Endothelial cell of umbilical vein (primary cell): ENCODE measurements around the gene TAS1R3. TPM values are rescaled to one million over a fixed set of nuclear protein-coding genes. Genes with fewer than 3 reads are reported as not detected.

Experiments
- BruUV-seq: library from RNA; stranded (reverse); fragments of 400-500 nt; replicated peaks from 2 replicates; lab custom pipeline; 2021; lab: Mats Ljungman, UMichigan
- CTCF ChIA-PET: fragments of 300-600, 350-600 bp; sonication (Branson Sonifier 250); formaldehyde crosslinking; loops from one replicate; lab custom pipeline; 2021; ENCODE audit warnings: antibody characterized with exemption, inconsistent platforms; lab: Charles Lee
- POLR2A ChIA-PET: fragments of 300-600, 350-600 bp; sonication (Branson Sonifier 250); formaldehyde crosslinking; loops from one replicate; lab custom pipeline; 2021; ENCODE audit warnings: antibody characterized with exemption, inconsistent platforms; lab: Charles Lee
- DNase-seq: peaks from one replicate; pipeline ENCODE4 v3.0.0-alpha.2; 2011; ENCODE audit warnings: low read depth, low spot score
- FAIRE-seq: peaks from 2 replicates; lab custom pipeline; 2011; peaks lifted over from hg19 to GRCh38; lab: Jason Lieb, UNC
- H2AFZ ChIP-seq: 2 replicates; pipeline ENCODE4 v1.6.0; 2012; ENCODE audit warnings: low read depth, low read length, control low read depth, inconsistent platforms
- H3K27ac ChIP-seq: 2 replicates; pipeline ENCODE4 v1.5.1; 2011; ENCODE audit warnings: low read depth, mild to moderate bottlenecking, control low read depth, low read length, moderate library complexity; ENCODE audit not compliant: insufficient read depth
- H3K27me3 ChIP-seq, 2 experiments: 2 replicates each; pipeline versions ENCODE4 v1.6.0 to v1.6.1; 2011; ENCODE audit warnings: low read length in 2 of 2, mixed read lengths in 1 of 2; ENCODE audit not compliant: control insufficient read depth in 2 of 2, insufficient read depth in 2 of 2
- H3K36me3 ChIP-seq, 2 experiments: 2 replicates in 1 of 2; 3 replicates in 1 of 2; pipeline ENCODE4 v1.5.1; 2011; ENCODE audit warnings: low read length in 2 of 2, mild to moderate bottlenecking in 1 of 2, moderate library complexity in 1 of 2; ENCODE audit not compliant: control insufficient read depth in 2 of 2, insufficient read depth in 2 of 2; ENCODE audit errors: extremely low read depth in 1 of 2
- H3K4me1 ChIP-seq: 3 replicates; pipeline ENCODE4 v1.5.1; 2011; ENCODE audit warnings: mild to moderate bottlenecking, low read length; ENCODE audit not compliant: control insufficient read depth, insufficient read depth; ENCODE audit errors: extremely low read depth
- H3K4me2 ChIP-seq: 2 replicates; pipeline ENCODE4 v1.6.1; 2011; ENCODE audit warnings: low read length, control low read depth, mixed read lengths; ENCODE audit not compliant: insufficient read depth
- H3K4me3 ChIP-seq, 3 experiments: fragments of 200-600 bp in 1 of 3; sonication (generic), shearing (Covaris generic) in 1 of 3; replicated peaks in 1 of 3; 2 replicates each; pipeline ENCODE4 v1.5.1; 2011 to 2016; ENCODE audit warnings: control low read depth in 3 of 3, low read length in 3 of 3, mild to moderate bottlenecking in 2 of 3, inconsistent platforms in 1 of 3, low read depth in 1 of 3, moderate library complexity in 1 of 3; ENCODE audit not compliant: insufficient read depth in 1 of 3
- H3K79me2 ChIP-seq: 2 replicates; pipeline ENCODE4 v1.6.0; 2012; ENCODE audit warnings: low read length, inconsistent platforms; ENCODE audit not compliant: control insufficient read depth, insufficient read depth
- H3K9ac ChIP-seq: replicated peaks from 2 replicates; pipeline ENCODE3; 2011; ENCODE audit warnings: low read length, control low read depth; ENCODE audit not compliant: insufficient read depth; ENCODE audit errors: extremely low read depth
- H3K9me1 ChIP-seq: replicated peaks from 3 replicates; pipeline ENCODE4 v1.6.0; 2011; ENCODE audit warnings: mild to moderate bottlenecking, low read length; ENCODE audit not compliant: control insufficient read depth, insufficient read depth; ENCODE audit errors: extremely low read depth
- H3K9me3 ChIP-seq: replicated peaks from 2 replicates; pipeline ENCODE4 v1.5.1; 2012; ENCODE audit warnings: low read length, inconsistent platforms; ENCODE audit not compliant: control insufficient read depth, insufficient read depth
- H4K20me1 ChIP-seq: replicated peaks from 2 replicates; pipeline ENCODE3; 2011; ENCODE audit warnings: mild to moderate bottlenecking, low read length; ENCODE audit not compliant: control insufficient read depth, insufficient read depth; ENCODE audit errors: extremely low read depth
- CTCF ChIP-seq, 2 donors: IDR thresholded peaks; 1 replicate in 1 of 2; 2 replicates in 1 of 2; pipeline ENCODE4 v1.5.1; 2011; ENCODE audit warnings: low read length in 2 of 2, mild to moderate bottlenecking in 2 of 2, moderate library complexity in 2 of 2, control low read depth in 1 of 2, inconsistent platforms in 1 of 2, low read depth in 1 of 2; ENCODE audit not compliant: insufficient read depth in 1 of 2; ENCODE audit errors: extremely low read depth in 1 of 2
- EZH2 ChIP-seq: IDR thresholded peaks from 2 replicates; pipeline ENCODE4 v1.6.1; 2012; ENCODE audit warnings: borderline replicate concordance, low read depth, mild to moderate bottlenecking, moderate library complexity, low read length, inconsistent platforms; ENCODE audit not compliant: severe bottlenecking
- FOS ChIP-seq: IDR thresholded peaks from 2 replicates; pipeline ENCODE4 v1.6.1; 2011; ENCODE audit warnings: mild to moderate bottlenecking, low read length, moderate library complexity, borderline replicate concordance; ENCODE audit not compliant: insufficient read depth
- GATA2 ChIP-seq: IDR thresholded peaks from 2 replicates; pipeline ENCODE4 v1.7.0; 2011; ENCODE audit warnings: low read depth, mild to moderate bottlenecking, moderate library complexity, mixed read lengths, low read length; ENCODE audit not compliant: insufficient read length, insufficient read depth
- JUN ChIP-seq: IDR thresholded peaks from 2 replicates; pipeline ENCODE4 v1.6.1; 2011; ENCODE audit warnings: borderline replicate concordance, low read depth; ENCODE audit not compliant: insufficient read length, insufficient read depth
- MAX ChIP-seq: IDR thresholded peaks from 2 replicates; pipeline ENCODE4 v1.6.1; 2011; ENCODE audit not compliant: insufficient read depth, insufficient read length
- MYC ChIP-seq: IDR thresholded peaks from one replicate; pipeline ENCODE4 v1.6.1; 2011; ENCODE audit warnings: mild to moderate bottlenecking, low read depth, low read length
- POLR2A ChIP-seq: IDR thresholded peaks from 2 replicates; pipeline ENCODE4 v1.6.1; 2012; ENCODE audit warnings: low read depth, mild to moderate bottlenecking, control low read depth, low read length
- POLR2AphosphoS5 ChIP-seq: IDR thresholded peaks from 2 replicates; pipeline ENCODE4 v1.6.1; 2012; ENCODE audit warnings: low read depth, mild to moderate bottlenecking, control low read depth, low read length, moderate library complexity; ENCODE audit not compliant: insufficient read depth
- dilution Hi-C: fragments of 300-500 bp; cut with MboI; formaldehyde crosslinking; loops from one replicate; pipeline ENCODE4 v1.15.0; 2019; ENCODE audit warnings: low sequenced_read_pairs; ENCODE audit not compliant: extremely low pct_ligation_motif_present
- intact Hi-C: fragments of 100-400 bp; cut with micrococcal nuclease; formaldehyde crosslinking; loops from one replicate; pipeline ENCODE4 v1.10.0; 2022
- polyA plus RNA-seq, 4 experiments: library from polyadenylated mRNA; depleted of rRNA in 3 of 4; stranded (reverse) in 3 of 4; unstranded in 1 of 4; fragments of >200 nt; gene quantifications; 2 replicates each; pipeline versions ENCODE4 v1.2.1 to v1.2.3, GENCODE V29; 2011 to 2012; ENCODE audit warnings: missing spikeins in 1 of 4
- total RNA-seq: library from RNA; stranded (reverse); gene quantifications from 2 replicates; pipeline ENCODE4 v1.2.3, GENCODE V29; 2021

Gene TAS1R3
- total and polyA plus RNA-seq, 2 donors (not counting 3 experiments of a cell fraction or from before 2014, with no cell fraction given), result 0.26 to 0.38 TPM

- Histone ChIP-seq H3K9me1 (no peaks in the 10 kb centered on the region), H3K9ac (no peak overlapping the region), H3K79me2 (peaks cover 54% of the 10 kb centered on the region), H3K27me3 (no peaks in the 10 kb centered on the region), H4K20me1 (peaks cover 5% of the 10 kb centered on the region), H2AFZ (no peak overlapping the region), H3K9me3 (no peaks in the 10 kb centered on the region), H3K4me1 (peaks cover 13% of the 10 kb centered on the region), H3K4me3 (no peak overlapping the region), H3K36me3 (peaks cover 0 to 14% of the 10 kb centered on the region in 2 experiments), H3K27ac (no peak overlapping the region), H3K4me2 (no peak overlapping the region)
- BruUV-seq, result no TSS peak
- FAIRE-seq, result no peak
- POLR2A ChIA-PET, result no interaction called here
- DNase-seq, result no peak
- TF ChIP-seq JUN, result no peak
- no peak for TF ChIP-seq MAX
- dilution Hi-C loops, result no loop called here
- intact Hi-C loops, result no loop called here
- CTCF ChIA-PET, result no interaction called here
These were observed 8.1 kb upstream of the TAS1R3 start for GRCh38 chr1:1322952-1323351.

- Histone ChIP-seq H4K20me1 (peaks cover 5% of the 10 kb centered on the region), H3K4me3 (peak overlapping the region; percentile 31 to 97 (median 66)), H3K27ac (peak overlapping the region; percentile 61), H3K9me1 (no peaks in the 10 kb centered on the region), H3K36me3 (peaks cover 0 to 19% of the 10 kb centered on the region in 2 experiments), H3K79me2 (peaks cover 54% of the 10 kb centered on the region), H2AFZ (peak overlapping the region; percentile 76), H3K4me2 (no peak overlapping the region), H3K9me3 (no peaks in the 10 kb centered on the region), H3K27me3 (no peaks in the 10 kb centered on the region), H3K9ac (peak overlapping the region; percentile 88), H3K4me1 (peaks cover 13% of the 10 kb centered on the region)
- no TSS peak for BruUV-seq
- FAIRE-seq, result no peak
- CTCF ChIA-PET, result no interaction called here
- no peak for DNase-seq
- intact Hi-C loops, result loop anchor here (2.0 kb wide), 2 partner anchors 15 to 51 kb away; partner anchors contain the start of genes AURKAIP1 and PUSL1
- dilution Hi-C loops, result no loop called here
- POLR2A ChIA-PET, result no interaction called here
- no peak for TF ChIP-seq MAX
- no peak for TF ChIP-seq EZH2
- no peak for TF ChIP-seq CTCF (IDR thresholded peaks at IDR 0.05; ENCODE audit: extremely low read depth in 1 of 2, insufficient read depth in 1 of 2, low read depth in 1 of 2, low read length in 2 of 2)
- no peak for TF ChIP-seq POLR2AphosphoS5
- TF ChIP-seq POLR2A, result no peak
- TF ChIP-seq GATA2, result no peak
- no peak for TF ChIP-seq JUN
- no peak for TF ChIP-seq FOS
- no peak for TF ChIP-seq MYC
These were observed 7.0 kb upstream of the TAS1R3 start for GRCh38 chr1:1324084-1324523.
